Transverse colon (tissue), 4 donors: ENCODE measurements around the gene MAJIN.

Experiments
- EP300 ChIP-seq: sonication (generic); formaldehyde crosslinking; IDR thresholded peaks from one replicate; pipeline ENCODE4 v1.6.1; 2017; ENCODE audit warnings: antibody characterized with exemption, low read depth
- POLR2A ChIP-seq: fragments of 450-650 bp; IDR thresholded peaks from one replicate; pipeline ENCODE4 v1.6.1; 2016; ENCODE audit warnings: antibody characterized with exemption, mild to moderate bottlenecking, moderate library complexity
- POLR2AphosphoS5 ChIP-seq, 3 donors: sonication (generic); formaldehyde crosslinking; IDR thresholded peaks; one replicate each; pipeline ENCODE4 v1.6.1; 2016; ENCODE audit warnings: antibody characterized with exemption in 3 of 3
- TF ChIP-seq, protein P1 (sequence below), 5 experiments: fragments of 200-600 bp in 3 of 5; fragments of 450-650 bp in 2 of 5; sonication (generic) in 3 of 5; IDR thresholded peaks; 1 replicate in 2 of 5; 2 replicates in 3 of 5; pipeline ENCODE4 v1.5.1; 2016 to 2017; ENCODE audit warnings: antibody characterized with exemption in 5 of 5, inconsistent platforms in 3 of 5, mild to moderate bottlenecking in 2 of 5, moderate library complexity in 1 of 5

DNA sequence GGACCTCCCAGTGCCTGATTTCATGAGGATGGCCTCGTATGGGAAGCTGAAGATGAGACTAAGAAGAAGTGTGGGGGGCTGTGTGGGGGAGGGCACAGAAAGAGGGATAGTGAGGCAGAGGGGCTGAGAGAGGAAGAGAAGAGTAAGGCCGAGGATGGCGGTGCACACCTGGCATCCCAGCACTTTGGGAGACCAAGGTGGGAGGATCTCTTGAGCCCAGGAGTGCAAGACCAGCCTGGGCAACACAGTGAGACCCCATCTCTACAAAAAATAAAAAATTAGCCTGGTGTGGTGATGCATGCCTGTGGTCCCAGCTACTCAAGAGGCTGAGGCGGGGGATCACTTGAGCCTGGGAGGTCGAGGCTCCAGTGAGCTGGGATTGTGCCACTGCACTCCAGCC is 80.0 kb downstream of the MAJIN start:
- TF ChIP-seq POLR2AphosphoS5 (IDR thresholded peaks at IDR 0.05), result no peak
- TF ChIP-seq, protein P1, sequence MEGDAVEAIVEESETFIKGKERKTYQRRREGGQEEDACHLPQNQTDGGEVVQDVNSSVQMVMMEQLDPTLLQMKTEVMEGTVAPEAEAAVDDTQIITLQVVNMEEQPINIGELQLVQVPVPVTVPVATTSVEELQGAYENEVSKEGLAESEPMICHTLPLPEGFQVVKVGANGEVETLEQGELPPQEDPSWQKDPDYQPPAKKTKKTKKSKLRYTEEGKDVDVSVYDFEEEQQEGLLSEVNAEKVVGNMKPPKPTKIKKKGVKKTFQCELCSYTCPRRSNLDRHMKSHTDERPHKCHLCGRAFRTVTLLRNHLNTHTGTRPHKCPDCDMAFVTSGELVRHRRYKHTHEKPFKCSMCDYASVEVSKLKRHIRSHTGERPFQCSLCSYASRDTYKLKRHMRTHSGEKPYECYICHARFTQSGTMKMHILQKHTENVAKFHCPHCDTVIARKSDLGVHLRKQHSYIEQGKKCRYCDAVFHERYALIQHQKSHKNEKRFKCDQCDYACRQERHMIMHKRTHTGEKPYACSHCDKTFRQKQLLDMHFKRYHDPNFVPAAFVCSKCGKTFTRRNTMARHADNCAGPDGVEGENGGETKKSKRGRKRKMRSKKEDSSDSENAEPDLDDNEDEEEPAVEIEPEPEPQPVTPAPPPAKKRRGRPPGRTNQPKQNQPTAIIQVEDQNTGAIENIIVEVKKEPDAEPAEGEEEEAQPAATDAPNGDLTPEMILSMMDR (IDR thresholded peaks at IDR 0.05), result no peak
- no peak for TF ChIP-seq POLR2A
- TF ChIP-seq EP300, result no peak
